ENCODE data around the gene MANSC4. TPM values are rescaled to one million over a fixed set of nuclear protein-coding genes. Genes with fewer than 3 reads are reported as not detected.

MANSC4 gene
- total RNA-seq, 1 experiment from 2014 or later = not detected

DNA sequence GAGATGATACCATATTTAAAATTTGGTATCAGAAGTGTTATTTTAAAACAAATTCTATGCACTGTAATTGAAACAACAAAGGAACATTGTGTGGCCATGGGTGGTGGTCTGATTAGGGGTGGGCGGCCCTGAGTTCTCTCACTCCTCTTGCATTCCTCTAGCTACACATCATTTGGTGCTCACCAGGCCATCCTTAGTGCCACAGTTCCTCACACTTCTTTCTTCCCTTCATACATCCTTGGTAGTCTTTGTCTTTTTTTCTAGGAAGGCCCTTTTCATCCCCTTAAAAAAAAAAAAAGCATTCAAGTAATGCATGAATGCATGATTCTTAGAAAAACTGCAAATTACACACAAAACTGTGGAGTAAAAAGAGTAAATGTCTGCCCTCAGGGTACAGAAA lies 2.4 kb upstream of the MANSC4 start (continued):
- TF ChIP-seq, protein P1, sequence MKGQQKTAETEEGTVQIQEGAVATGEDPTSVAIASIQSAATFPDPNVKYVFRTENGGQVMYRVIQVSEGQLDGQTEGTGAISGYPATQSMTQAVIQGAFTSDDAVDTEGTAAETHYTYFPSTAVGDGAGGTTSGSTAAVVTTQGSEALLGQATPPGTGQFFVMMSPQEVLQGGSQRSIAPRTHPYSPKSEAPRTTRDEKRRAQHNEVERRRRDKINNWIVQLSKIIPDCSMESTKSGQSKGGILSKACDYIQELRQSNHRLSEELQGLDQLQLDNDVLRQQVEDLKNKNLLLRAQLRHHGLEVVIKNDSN (CRISPR knock-in tag; IDR thresholded peaks at IDR 0.05) = no peak
- TF ChIP-seq, protein P2, sequence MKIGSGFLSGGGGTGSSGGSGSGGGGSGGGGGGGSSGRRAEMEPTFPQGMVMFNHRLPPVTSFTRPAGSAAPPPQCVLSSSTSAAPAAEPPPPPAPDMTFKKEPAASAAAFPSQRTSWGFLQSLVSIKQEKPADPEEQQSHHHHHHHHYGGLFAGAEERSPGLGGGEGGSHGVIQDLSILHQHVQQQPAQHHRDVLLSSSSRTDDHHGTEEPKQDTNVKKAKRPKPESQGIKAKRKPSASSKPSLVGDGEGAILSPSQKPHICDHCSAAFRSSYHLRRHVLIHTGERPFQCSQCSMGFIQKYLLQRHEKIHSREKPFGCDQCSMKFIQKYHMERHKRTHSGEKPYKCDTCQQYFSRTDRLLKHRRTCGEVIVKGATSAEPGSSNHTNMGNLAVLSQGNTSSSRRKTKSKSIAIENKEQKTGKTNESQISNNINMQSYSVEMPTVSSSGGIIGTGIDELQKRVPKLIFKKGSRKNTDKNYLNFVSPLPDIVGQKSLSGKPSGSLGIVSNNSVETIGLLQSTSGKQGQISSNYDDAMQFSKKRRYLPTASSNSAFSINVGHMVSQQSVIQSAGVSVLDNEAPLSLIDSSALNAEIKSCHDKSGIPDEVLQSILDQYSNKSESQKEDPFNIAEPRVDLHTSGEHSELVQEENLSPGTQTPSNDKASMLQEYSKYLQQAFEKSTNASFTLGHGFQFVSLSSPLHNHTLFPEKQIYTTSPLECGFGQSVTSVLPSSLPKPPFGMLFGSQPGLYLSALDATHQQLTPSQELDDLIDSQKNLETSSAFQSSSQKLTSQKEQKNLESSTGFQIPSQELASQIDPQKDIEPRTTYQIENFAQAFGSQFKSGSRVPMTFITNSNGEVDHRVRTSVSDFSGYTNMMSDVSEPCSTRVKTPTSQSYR (CRISPR knock-in tag; IDR thresholded peaks at IDR 0.05) = no peak
- no peak for TF ChIP-seq CDX4 (CRISPR knock-in tag; IDR thresholded peaks at IDR 0.05; ENCODE audit: borderline replicate concordance)
- no peak for TF ChIP-seq ATF1 (CRISPR knock-in tag; IDR thresholded peaks at IDR 0.05)
- TF ChIP-seq, protein P3, sequence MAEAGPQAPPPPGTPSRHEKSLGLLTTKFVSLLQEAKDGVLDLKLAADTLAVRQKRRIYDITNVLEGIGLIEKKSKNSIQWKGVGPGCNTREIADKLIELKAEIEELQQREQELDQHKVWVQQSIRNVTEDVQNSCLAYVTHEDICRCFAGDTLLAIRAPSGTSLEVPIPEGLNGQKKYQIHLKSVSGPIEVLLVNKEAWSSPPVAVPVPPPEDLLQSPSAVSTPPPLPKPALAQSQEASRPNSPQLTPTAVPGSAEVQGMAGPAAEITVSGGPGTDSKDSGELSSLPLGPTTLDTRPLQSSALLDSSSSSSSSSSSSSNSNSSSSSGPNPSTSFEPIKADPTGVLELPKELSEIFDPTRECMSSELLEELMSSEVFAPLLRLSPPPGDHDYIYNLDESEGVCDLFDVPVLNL (CRISPR knock-in tag; IDR thresholded peaks at IDR 0.05; ENCODE audit: borderline replicate concordance, low read depth) = no peak

DNA sequence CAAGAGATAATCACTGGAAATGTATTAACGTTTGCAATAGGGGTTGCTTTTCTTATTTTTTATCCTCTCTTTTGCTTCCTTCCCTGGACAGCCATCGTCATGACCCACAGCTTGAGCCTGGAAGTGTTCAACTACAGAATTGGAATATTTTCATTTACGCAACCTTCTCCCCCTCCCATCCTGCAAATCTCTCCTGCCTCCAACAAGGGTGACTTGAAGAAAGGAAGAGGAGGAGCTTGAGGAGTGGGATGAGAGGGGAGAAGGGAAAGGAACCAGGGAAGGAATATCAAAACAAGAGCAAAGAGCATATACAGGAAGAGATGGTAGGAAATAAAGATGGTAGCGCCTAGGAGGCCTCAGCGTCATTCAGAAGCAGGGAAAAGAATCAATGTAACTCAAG lies 1.6 kb upstream of the MANSC4 start:
- ChIA-PET POLR2A (no interaction called here), CTCF (no interaction called here)
- ATAC-seq (no peak; the same call in 1 of the 2 replicates), DNase-seq (ENCODE audit: low spot score) (no peak)
- Mint-ChIP-seq H3K9me3 (no peaks in the 10 kb centered on the region), H3K4me3 (peak overlapping the region; percentile 71), H3K27me3 (ENCODE audit: low read depth) (no peaks in the 10 kb centered on the region; the same call in 1 of the 2 replicates), H3K27ac (peak overlapping the region; percentile 38), H3K4me1 (peaks cover 50% of the 10 kb centered on the region), H3K36me3 (peaks cover 18% of the 10 kb centered on the region)
- TF ChIP-seq ZNF671 (CRISPR knock-in tag; IDR thresholded peaks at IDR 0.05) = no peak
- TF ChIP-seq ZNF416 (CRISPR knock-in tag; IDR thresholded peaks at IDR 0.05) = no peak
- no peak for TF ChIP-seq EMX1 (CRISPR knock-in tag; IDR thresholded peaks at IDR 0.05)
- TF ChIP-seq, protein P4, sequence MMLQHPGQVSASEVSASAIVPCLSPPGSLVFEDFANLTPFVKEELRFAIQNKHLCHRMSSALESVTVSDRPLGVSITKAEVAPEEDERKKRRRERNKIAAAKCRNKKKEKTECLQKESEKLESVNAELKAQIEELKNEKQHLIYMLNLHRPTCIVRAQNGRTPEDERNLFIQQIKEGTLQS (CRISPR knock-in tag; conservative IDR thresholded peaks at IDR 0.05) = no peak
- TF ChIP-seq, protein P5, sequence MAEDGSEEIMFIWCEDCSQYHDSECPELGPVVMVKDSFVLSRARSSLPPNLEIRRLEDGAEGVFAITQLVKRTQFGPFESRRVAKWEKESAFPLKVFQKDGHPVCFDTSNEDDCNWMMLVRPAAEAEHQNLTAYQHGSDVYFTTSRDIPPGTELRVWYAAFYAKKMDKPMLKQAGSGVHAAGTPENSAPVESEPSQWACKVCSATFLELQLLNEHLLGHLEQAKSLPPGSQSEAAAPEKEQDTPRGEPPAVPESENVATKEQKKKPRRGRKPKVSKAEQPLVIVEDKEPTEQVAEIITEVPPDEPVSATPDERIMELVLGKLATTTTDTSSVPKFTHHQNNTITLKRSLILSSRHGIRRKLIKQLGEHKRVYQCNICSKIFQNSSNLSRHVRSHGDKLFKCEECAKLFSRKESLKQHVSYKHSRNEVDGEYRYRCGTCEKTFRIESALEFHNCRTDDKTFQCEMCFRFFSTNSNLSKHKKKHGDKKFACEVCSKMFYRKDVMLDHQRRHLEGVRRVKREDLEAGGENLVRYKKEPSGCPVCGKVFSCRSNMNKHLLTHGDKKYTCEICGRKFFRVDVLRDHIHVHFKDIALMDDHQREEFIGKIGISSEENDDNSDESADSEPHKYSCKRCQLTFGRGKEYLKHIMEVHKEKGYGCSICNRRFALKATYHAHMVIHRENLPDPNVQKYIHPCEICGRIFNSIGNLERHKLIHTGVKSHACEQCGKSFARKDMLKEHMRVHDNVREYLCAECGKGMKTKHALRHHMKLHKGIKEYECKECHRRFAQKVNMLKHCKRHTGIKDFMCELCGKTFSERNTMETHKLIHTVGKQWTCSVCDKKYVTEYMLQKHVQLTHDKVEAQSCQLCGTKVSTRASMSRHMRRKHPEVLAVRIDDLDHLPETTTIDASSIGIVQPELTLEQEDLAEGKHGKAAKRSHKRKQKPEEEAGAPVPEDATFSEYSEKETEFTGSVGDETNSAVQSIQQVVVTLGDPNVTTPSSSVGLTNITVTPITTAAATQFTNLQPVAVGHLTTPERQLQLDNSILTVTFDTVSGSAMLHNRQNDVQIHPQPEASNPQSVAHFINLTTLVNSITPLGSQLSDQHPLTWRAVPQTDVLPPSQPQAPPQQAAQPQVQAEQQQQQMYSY (CRISPR knock-in tag; IDR thresholded peaks at IDR 0.05) = no peak
- no peak for TF ChIP-seq MAX (CRISPR knock-in tag; IDR thresholded peaks at IDR 0.05)
- TF ChIP-seq ESRRA (CRISPR knock-in tag; IDR thresholded peaks at IDR 0.05; ENCODE audit: borderline replicate concordance) = no peak
- TF ChIP-seq RORB (CRISPR knock-in tag; IDR thresholded peaks at IDR 0.05) = no peak
- no peak for TF ChIP-seq TCF7 (CRISPR knock-in tag; IDR thresholded peaks at IDR 0.05; ENCODE audit: low read depth)
- TF ChIP-seq ZNF396 (CRISPR knock-in tag; IDR thresholded peaks at IDR 0.05; ENCODE audit: borderline replicate concordance) = no peak
- TF ChIP-seq, protein P6, sequence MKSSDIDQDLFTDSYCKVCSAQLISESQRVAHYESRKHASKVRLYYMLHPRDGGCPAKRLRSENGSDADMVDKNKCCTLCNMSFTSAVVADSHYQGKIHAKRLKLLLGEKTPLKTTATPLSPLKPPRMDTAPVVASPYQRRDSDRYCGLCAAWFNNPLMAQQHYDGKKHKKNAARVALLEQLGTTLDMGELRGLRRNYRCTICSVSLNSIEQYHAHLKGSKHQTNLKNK (CRISPR knock-in tag; IDR thresholded peaks at IDR 0.05) = no peak
- TF ChIP-seq CREM (CRISPR knock-in tag; IDR thresholded peaks at IDR 0.05) = no peak
- TF ChIP-seq, protein P7, sequence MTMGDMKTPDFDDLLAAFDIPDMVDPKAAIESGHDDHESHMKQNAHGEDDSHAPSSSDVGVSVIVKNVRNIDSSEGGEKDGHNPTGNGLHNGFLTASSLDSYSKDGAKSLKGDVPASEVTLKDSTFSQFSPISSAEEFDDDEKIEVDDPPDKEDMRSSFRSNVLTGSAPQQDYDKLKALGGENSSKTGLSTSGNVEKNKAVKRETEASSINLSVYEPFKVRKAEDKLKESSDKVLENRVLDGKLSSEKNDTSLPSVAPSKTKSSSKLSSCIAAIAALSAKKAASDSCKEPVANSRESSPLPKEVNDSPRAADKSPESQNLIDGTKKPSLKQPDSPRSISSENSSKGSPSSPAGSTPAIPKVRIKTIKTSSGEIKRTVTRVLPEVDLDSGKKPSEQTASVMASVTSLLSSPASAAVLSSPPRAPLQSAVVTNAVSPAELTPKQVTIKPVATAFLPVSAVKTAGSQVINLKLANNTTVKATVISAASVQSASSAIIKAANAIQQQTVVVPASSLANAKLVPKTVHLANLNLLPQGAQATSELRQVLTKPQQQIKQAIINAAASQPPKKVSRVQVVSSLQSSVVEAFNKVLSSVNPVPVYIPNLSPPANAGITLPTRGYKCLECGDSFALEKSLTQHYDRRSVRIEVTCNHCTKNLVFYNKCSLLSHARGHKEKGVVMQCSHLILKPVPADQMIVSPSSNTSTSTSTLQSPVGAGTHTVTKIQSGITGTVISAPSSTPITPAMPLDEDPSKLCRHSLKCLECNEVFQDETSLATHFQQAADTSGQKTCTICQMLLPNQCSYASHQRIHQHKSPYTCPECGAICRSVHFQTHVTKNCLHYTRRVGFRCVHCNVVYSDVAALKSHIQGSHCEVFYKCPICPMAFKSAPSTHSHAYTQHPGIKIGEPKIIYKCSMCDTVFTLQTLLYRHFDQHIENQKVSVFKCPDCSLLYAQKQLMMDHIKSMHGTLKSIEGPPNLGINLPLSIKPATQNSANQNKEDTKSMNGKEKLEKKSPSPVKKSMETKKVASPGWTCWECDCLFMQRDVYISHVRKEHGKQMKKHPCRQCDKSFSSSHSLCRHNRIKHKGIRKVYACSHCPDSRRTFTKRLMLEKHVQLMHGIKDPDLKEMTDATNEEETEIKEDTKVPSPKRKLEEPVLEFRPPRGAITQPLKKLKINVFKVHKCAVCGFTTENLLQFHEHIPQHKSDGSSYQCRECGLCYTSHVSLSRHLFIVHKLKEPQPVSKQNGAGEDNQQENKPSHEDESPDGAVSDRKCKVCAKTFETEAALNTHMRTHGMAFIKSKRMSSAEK (CRISPR knock-in tag; IDR thresholded peaks at IDR 0.05; ENCODE audit: borderline replicate concordance) = no peak
- TF ChIP-seq, protein P2 (CRISPR knock-in tag; IDR thresholded peaks at IDR 0.05) = no peak
